Measurements from ENCODE around the gene KCNMB1. TPM values are rescaled to one million over a fixed set of nuclear protein-coding genes. Genes with fewer than 3 reads are reported as not detected.

KCNMB1 gene
- total and polyA plus RNA-seq, 2 of the 13 experiments (the other 11 are each of a cell fraction or from before 2014, with no cell fraction given), result not detected

DNA sequence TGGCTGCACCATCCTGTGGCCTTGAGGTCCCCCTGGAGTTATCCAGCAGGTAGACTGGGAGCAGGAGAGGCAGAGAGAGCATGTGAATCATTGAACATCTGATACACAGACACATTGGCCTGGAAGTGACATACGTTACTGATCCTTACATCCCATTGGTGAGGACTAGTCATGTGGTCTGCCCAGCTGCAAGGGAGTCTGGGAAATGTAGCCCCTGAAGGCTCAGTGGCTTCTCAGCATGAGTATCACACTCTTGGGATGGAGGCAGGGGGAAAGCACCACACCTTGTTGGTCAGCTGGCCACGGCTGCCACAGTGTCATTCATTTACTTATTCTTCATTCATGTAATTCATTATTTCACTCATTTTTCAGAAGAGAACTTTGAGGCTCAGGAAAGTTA, 13.3 kb upstream of the KCNMB1 start:
- Histone ChIP-seq H3K4me1 (ENCODE audit: insufficient read depth, low read length) (no peaks in the 10 kb centered on the region), H3K27ac (ENCODE audit: extremely low read length, insufficient read depth, low read length) (no peak overlapping the region), H3K9me3 (ENCODE audit: low read length) (no peaks in the 10 kb centered on the region), H3K4me3 (replicated peaks in 1 of 3; ENCODE audit: insufficient read depth in 1 of 3, low read depth in 2 of 3, low read length in 3 of 3) (no peak overlapping the region), H3K36me3 (replicated peaks in 1 of 2; ENCODE audit: control insufficient read depth in 1 of 2, insufficient read depth in 2 of 2, low read length in 2 of 2) (no peaks in the 10 kb centered on the region), H3K9ac (ENCODE audit: insufficient read depth, low read depth, low read length) (no peak overlapping the region), H3K79me2 (ENCODE audit: insufficient read depth, low read length) (no peaks in the 10 kb centered on the region), H2AFZ (ENCODE audit: low read length) (no peak overlapping the region), H4K20me1 (ENCODE audit: insufficient read depth, low read length) (no peaks in the 10 kb centered on the region), H3K27me3 (ENCODE audit: control insufficient read depth in 1 of 2, insufficient read depth in 2 of 2, low read length in 2 of 2) (peaks cover 0 to 5% of the 10 kb centered on the region in 2 experiments; a peak in 1 of 5 replicates), H3K4me2 (ENCODE audit: low read depth, low read length) (no peak overlapping the region)
- CTCF ChIA-PET (ENCODE audit: low intra/inter-chr PET ratio, low total read pairs), result no interaction called here
- TF ChIP-seq SMAD3 (CRISPR knock-in tag; IDR thresholded peaks at IDR 0.05) (no peak), ZNF569 (CRISPR knock-in tag; IDR thresholded peaks at IDR 0.05; ENCODE audit: borderline replicate concordance) (no peak), CREB1 (IDR thresholded peaks at IDR 0.05) (no peak), CREB1 (CRISPR knock-in tag; IDR thresholded peaks at IDR 0.05) (no peak), ZNF619 (CRISPR knock-in tag; IDR thresholded peaks at IDR 0.05) (no peak), ESRRA (CRISPR knock-in tag; IDR thresholded peaks at IDR 0.05; ENCODE audit: low read depth) (no peak), EEA1 (CRISPR knock-in tag; IDR thresholded peaks at IDR 0.05; ENCODE audit: borderline replicate concordance) (no peak)
- TF ChIP-seq, protein P1, sequence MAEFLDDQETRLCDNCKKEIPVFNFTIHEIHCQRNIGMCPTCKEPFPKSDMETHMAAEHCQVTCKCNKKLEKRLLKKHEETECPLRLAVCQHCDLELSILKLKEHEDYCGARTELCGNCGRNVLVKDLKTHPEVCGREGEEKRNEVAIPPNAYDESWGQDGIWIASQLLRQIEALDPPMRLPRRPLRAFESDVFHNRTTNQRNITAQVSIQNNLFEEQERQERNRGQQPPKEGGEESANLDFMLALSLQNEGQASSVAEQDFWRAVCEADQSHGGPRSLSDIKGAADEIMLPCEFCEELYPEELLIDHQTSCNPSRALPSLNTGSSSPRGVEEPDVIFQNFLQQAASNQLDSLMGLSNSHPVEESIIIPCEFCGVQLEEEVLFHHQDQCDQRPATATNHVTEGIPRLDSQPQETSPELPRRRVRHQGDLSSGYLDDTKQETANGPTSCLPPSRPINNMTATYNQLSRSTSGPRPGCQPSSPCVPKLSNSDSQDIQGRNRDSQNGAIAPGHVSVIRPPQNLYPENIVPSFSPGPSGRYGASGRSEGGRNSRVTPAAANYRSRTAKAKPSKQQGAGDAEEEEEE (CRISPR knock-in tag; IDR thresholded peaks at IDR 0.05; ENCODE audit: borderline replicate concordance), result no peak
- WGBS (ENCODE audit: low lambda C conversion rate), result 0% methylated on average over 1 of the region's 2 CpGs
- no peak for ATAC-seq
- POLR2A ChIA-PET, result no interaction called here
- FAIRE-seq, result no peak
- in situ Hi-C loops (cut with HindIII; ENCODE audit: extremely low pct_ligation_motif_present, low pct_unique_long_range_greater_than_20kb), result loop anchor here (10.0 kb wide), 1 partner anchor 138 kb away; no protein-coding TSS in a partner anchor
- BruUV-seq (replicated peaks), result no TSS peak
- DNase-seq (ENCODE audit: low spot score), result no peak
- intact Hi-C loops (cut with micrococcal nuclease; ENCODE audit: unreplicated experiment), result no loop called here

DNA sequence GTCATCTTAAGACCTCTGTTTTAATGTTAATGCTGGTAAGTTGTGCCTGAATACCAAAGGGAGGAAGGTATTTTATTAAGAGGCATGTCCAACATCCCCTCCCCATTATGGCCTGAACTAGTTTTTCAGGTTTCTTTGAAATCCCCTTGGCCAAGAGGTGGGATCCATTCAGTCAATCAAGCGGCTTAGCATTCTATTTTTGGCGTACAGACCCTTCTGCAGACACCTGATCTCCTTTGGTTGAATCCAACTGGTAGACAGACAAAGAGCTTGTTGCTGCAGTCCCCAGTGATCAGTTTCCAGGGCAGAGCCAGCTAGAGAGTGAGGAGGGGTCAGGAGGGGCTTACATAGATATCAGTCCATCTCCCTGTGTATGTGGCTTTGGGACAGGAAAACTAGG, 7.9 kb upstream of the KCNMB1 start:
- no peak overlapping the region for H3K4me3 ChIP-seq (replicated peaks in 1 of 3; ENCODE audit: insufficient read depth in 1 of 3, low read depth in 2 of 3, low read length in 3 of 3)
- no peak for DNase-seq (ENCODE audit: low spot score)
- H3K79me2 ChIP-seq (ENCODE audit: insufficient read depth, low read length), result no peaks in the 10 kb centered on the region
- H3K4me2 ChIP-seq (ENCODE audit: low read depth, low read length), result no peak overlapping the region
- H3K36me3 ChIP-seq (replicated peaks in 1 of 2; ENCODE audit: control insufficient read depth in 1 of 2, insufficient read depth in 2 of 2, low read length in 2 of 2), result no peaks in the 10 kb centered on the region
- H4K20me1 ChIP-seq (ENCODE audit: insufficient read depth, low read length), result no peaks in the 10 kb centered on the region
- no peak overlapping the region for H2AFZ ChIP-seq (ENCODE audit: low read length)
- H3K27me3 ChIP-seq (ENCODE audit: control insufficient read depth in 1 of 2, insufficient read depth in 2 of 2, low read length in 2 of 2), result peaks cover 0 to 5% of the 10 kb centered on the region in 2 experiments; a peak in 1 of 5 replicates
- ATAC-seq, result no peak
- 0% methylated on average over 2 of the region's 2 CpGs for WGBS (ENCODE audit: low lambda C conversion rate)
- H3K4me1 ChIP-seq (ENCODE audit: insufficient read depth, low read length), result no peaks in the 10 kb centered on the region
- H3K9me3 ChIP-seq (ENCODE audit: low read length), result no peaks in the 10 kb centered on the region
- H3K27ac ChIP-seq (ENCODE audit: extremely low read length, insufficient read depth, low read length), result no peak overlapping the region
- no peak overlapping the region for H3K9ac ChIP-seq (ENCODE audit: insufficient read depth, low read depth, low read length)
- intact Hi-C loops (cut with micrococcal nuclease; ENCODE audit: unreplicated experiment) (no loop called here), in situ Hi-C loops (cut with HindIII; ENCODE audit: extremely low pct_ligation_motif_present, low pct_unique_long_range_greater_than_20kb) (no loop called here)
- POLR2A ChIA-PET, result no interaction called here
- CTCF ChIA-PET (ENCODE audit: low intra/inter-chr PET ratio, low total read pairs), result no interaction called here
- FAIRE-seq, result no peak
- no TSS peak for BruUV-seq (replicated peaks)
- TF ChIP-seq, protein P2, sequence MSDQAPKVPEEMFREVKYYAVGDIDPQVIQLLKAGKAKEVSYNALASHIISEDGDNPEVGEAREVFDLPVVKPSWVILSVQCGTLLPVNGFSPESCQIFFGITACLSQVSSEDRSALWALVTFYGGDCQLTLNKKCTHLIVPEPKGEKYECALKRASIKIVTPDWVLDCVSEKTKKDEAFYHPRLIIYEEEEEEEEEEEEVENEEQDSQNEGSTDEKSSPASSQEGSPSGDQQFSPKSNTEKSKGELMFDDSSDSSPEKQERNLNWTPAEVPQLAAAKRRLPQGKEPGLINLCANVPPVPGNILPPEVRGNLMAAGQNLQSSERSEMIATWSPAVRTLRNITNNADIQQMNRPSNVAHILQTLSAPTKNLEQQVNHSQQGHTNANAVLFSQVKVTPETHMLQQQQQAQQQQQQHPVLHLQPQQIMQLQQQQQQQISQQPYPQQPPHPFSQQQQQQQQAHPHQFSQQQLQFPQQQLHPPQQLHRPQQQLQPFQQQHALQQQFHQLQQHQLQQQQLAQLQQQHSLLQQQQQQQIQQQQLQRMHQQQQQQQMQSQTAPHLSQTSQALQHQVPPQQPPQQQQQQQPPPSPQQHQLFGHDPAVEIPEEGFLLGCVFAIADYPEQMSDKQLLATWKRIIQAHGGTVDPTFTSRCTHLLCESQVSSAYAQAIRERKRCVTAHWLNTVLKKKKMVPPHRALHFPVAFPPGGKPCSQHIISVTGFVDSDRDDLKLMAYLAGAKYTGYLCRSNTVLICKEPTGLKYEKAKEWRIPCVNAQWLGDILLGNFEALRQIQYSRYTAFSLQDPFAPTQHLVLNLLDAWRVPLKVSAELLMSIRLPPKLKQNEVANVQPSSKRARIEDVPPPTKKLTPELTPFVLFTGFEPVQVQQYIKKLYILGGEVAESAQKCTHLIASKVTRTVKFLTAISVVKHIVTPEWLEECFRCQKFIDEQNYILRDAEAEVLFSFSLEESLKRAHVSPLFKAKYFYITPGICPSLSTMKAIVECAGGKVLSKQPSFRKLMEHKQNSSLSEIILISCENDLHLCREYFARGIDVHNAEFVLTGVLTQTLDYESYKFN (CRISPR knock-in tag; conservative IDR thresholded peaks at IDR 0.05), result no peak
- TF ChIP-seq ZNF124 (CRISPR knock-in tag; IDR thresholded peaks at IDR 0.05), result no peak
- TF ChIP-seq ZNF577 (CRISPR knock-in tag; IDR thresholded peaks at IDR 0.05; ENCODE audit: borderline replicate concordance, low read depth), result no peak
- no peak for TF ChIP-seq ZNF883 (CRISPR knock-in tag; IDR thresholded peaks at IDR 0.05; ENCODE audit: not compliant biosample characterization)
- TF ChIP-seq, protein P3, sequence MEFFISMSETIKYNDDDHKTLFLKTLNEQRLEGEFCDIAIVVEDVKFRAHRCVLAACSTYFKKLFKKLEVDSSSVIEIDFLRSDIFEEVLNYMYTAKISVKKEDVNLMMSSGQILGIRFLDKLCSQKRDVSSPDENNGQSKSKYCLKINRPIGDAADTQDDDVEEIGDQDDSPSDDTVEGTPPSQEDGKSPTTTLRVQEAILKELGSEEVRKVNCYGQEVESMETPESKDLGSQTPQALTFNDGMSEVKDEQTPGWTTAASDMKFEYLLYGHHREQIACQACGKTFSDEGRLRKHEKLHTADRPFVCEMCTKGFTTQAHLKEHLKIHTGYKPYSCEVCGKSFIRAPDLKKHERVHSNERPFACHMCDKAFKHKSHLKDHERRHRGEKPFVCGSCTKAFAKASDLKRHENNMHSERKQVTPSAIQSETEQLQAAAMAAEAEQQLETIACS (CRISPR knock-in tag; IDR thresholded peaks at IDR 0.05), result no peak
